SK-N-SH (cell line): ENCODE data around the gene FBXO31. TPM values are rescaled to one million over a fixed set of nuclear protein-coding genes. Genes with fewer than 3 reads are reported as not detected.

Experiments used
- CTCF ChIA-PET: fragments of 300-600, 350-600 bp; formaldehyde crosslinking; extraction: SDS; loops from one replicate; lab custom pipeline; 2021; lab: Yijun Ruan, JAX
- POLR2A ChIA-PET: fragments of 350-600 bp; sonication (Branson Sonifier 250); formaldehyde crosslinking; extraction: SDS; loops from one replicate; lab custom pipeline; 2020; ENCODE audit warnings: antibody characterized with exemption, inconsistent platforms; lab: Yijun Ruan, JAX
- DNase-seq: peaks from one replicate; pipeline ENCODE4 v3.0.0; 2012
- H2AFZ ChIP-seq: fragments of 200-600 bp; sonication (generic); 2 replicates; pipeline ENCODE4 v1.8.1; 2016; ENCODE audit warnings: antibody characterized with exemption, mild to moderate bottlenecking, low read depth
- H3F3A ChIP-seq: fragments of 200-600 bp; sonication (generic); replicated peaks from 2 replicates; pipeline ENCODE3; 2016; ENCODE audit warnings: antibody characterized with exemption, mild to moderate bottlenecking; ENCODE audit not compliant: insufficient read depth
- H3K27ac ChIP-seq, 2 experiments: fragments of 200-500 bp in 1 of 2; fragments of 200-600 bp in 1 of 2; sonication (Bioruptor generic) in 1 of 2; sonication (generic), shearing (Covaris generic) in 1 of 2; 2 replicates each; pipeline versions ENCODE4 v1.5.1 to v1.6.1; 2014 to 2016; ENCODE audit warnings: low read depth in 2 of 2, inconsistent platforms in 1 of 2, low read length in 1 of 2, mild to moderate bottlenecking in 1 of 2, mixed read lengths in 1 of 2
- H3K27me3 ChIP-seq: fragments of 200-600 bp; sonication (generic), shearing (Covaris generic); 2 replicates; pipeline ENCODE4 v1.6.1; 2016; ENCODE audit warnings: mixed run types; ENCODE audit not compliant: insufficient read depth
- H3K36me3 ChIP-seq, 2 experiments: fragments of 200-500 bp in 1 of 2; fragments of 200-600 bp in 1 of 2; sonication (Bioruptor generic) in 1 of 2; sonication (generic) in 1 of 2; replicated peaks in 1 of 2; 2 replicates each; pipeline versions ENCODE3 to v1.5.1; 2014 to 2016; ENCODE audit warnings: low read length in 1 of 2, mild to moderate bottlenecking in 1 of 2; ENCODE audit not compliant: insufficient read depth in 2 of 2, control insufficient read depth in 1 of 2
- H3K4me1 ChIP-seq, 2 experiments: fragments of 200-500 bp in 1 of 2; fragments of 200-600 bp in 1 of 2; sonication (Bioruptor generic) in 1 of 2; sonication (generic), shearing (Covaris generic) in 1 of 2; 2 replicates each; pipeline versions ENCODE4 v1.5.1 to v1.6.1; 2014 to 2016; ENCODE audit warnings: low read depth in 1 of 2, low read length in 1 of 2, mixed run types in 1 of 2; ENCODE audit not compliant: insufficient read depth in 2 of 2, control insufficient read depth in 1 of 2
- H3K4me2 ChIP-seq: fragments of 200-600 bp; sonication (generic), shearing (Covaris generic); 2 replicates; pipeline ENCODE4 v1.6.1; 2017; ENCODE audit warnings: mixed run types
- H3K4me3 ChIP-seq, 2 experiments: fragments of 200-500 bp in 1 of 2; fragments of 200-600 bp in 1 of 2; sonication (Bioruptor generic) in 1 of 2; sonication (generic), shearing (Covaris generic) in 1 of 2; 2 replicates each; pipeline versions ENCODE4 v1.5.1 to v1.8.1; 2014 to 2016; ENCODE audit warnings: low read depth in 2 of 2, inconsistent platforms in 1 of 2, low read length in 1 of 2, mild to moderate bottlenecking in 1 of 2, mixed read lengths in 1 of 2, moderate library complexity in 1 of 2
- H3K79me2 ChIP-seq: fragments of 200-600 bp; sonication (generic); 2 replicates; pipeline ENCODE4 v1.8.1; 2017; ENCODE audit warnings: mild to moderate bottlenecking; ENCODE audit not compliant: insufficient read depth
- H3K9ac ChIP-seq: fragments of 200-600 bp; sonication (generic); 2 replicates; pipeline ENCODE4 v1.6.1; 2017; ENCODE audit warnings: mixed run types
- H3K9me2 ChIP-seq: fragments of 200-600 bp; sonication (generic); 2 replicates; pipeline ENCODE4 v1.6.1; 2017; ENCODE audit warnings: mixed run types
- H3K9me3 ChIP-seq: fragments of 200-600 bp; sonication (generic); 2 replicates; pipeline ENCODE4 v1.6.1; 2017; ENCODE audit warnings: mixed run types, mild to moderate bottlenecking, moderate library complexity
- H4K20me1 ChIP-seq: fragments of 200-600 bp; sonication (generic); 2 replicates; pipeline ENCODE4 v1.6.1; 2017; ENCODE audit warnings: mild to moderate bottlenecking, mixed run types; ENCODE audit not compliant: insufficient read depth
- CHD2 ChIP-seq: fragments of 150-350 bp; IDR thresholded peaks from 2 replicates; pipeline ENCODE4 v1.6.1; 2018; ENCODE audit warnings: low read length; ENCODE audit not compliant: partially characterized antibody
- FOXJ3 ChIP-seq: sonication (generic); formaldehyde crosslinking; IDR thresholded peaks from 2 replicates; pipeline ENCODE4 v1.5.1; 2020; ENCODE audit warnings: mild to moderate bottlenecking, missing genetic modification reagents
- MXI1 ChIP-seq: IDR thresholded peaks from 2 replicates; pipeline ENCODE4 v1.6.1; 2012; ENCODE audit warnings: mild to moderate bottlenecking, low read depth, low read length, improper control_type of control experiment
- RAD21 ChIP-seq: IDR thresholded peaks from 2 replicates; pipeline ENCODE4 v1.6.1; 2012; ENCODE audit warnings: mild to moderate bottlenecking, low read length
- YY1 ChIP-seq: IDR thresholded peaks from 2 replicates; pipeline ENCODE4 v1.4.0; 2012; ENCODE audit warnings: low read depth, mild to moderate bottlenecking
- WGBS: methylation state at CpG from one replicate; pipeline ENCODE4 v1.1.6; 2017; ENCODE audit warnings: low lambda C conversion rate; 5-methylcytosine and 5-hydroxymethylcytosine counted together
- polyA plus RNA-seq, 3 experiments: library from polyadenylated mRNA; depleted of rRNA; stranded (reverse); fragments of >200 nt; gene quantifications; 2 replicates each; pipeline ENCODE4 v1.2.3, GENCODE V29; 2012
- TF ChIP-seq, protein P1 (sequence below): IDR thresholded peaks from 2 replicates; pipeline ENCODE4 v1.4.0; 2012; ENCODE audit warnings: low read depth, borderline replicate concordance
- TF ChIP-seq, protein P2 (sequence below): IDR thresholded peaks from 2 replicates; pipeline ENCODE4 v1.4.0; 2012; ENCODE audit warnings: low read depth, borderline replicate concordance
- TF ChIP-seq, protein P3 (sequence below): fragments of 200-600 bp; sonication (generic); IDR thresholded peaks from 2 replicates; pipeline ENCODE4 v1.6.1; 2017; ENCODE audit warnings: antibody characterized with exemption, mild to moderate bottlenecking, moderate library complexity

The FBXO31 gene
- polyA plus RNA-seq, 1 of the 3 experiments (the other 2 are of a cell fraction) = 14.2 TPM

DNA sequence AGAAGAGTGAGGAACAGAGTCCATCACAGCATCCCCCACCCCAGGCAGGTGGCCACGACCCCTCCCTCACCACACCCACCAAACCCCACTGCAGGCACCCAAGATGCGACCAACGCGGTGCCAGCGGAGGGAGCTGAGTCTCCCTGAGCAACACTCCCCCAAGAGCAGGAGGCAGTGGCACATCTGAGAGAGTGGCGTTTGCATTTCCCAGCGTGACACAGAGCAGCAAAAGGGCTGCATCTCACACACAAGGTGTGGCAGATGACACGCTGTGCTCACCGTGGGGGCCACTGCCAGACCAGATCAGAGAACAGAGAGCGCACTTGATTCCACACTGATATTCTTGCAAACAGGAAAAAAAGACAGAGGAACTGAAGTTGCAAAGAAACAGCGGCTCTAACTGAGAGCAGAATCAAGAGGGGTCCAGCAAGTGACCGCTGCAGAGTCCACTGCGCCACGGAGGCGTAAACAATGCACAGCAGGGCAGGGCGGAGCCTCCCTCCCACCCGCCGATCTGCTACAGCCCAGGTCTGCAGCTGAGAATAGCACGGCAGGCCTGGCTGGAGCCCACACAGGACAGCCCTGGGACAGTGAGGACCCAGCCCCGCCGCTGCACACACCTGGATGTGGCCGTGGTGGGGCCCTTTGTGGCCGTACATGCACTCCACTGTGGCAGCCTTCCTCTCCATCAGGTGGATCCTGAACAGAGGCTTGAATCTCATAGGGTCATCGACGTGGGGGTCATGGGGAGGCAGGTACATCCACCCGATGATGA, 40.4 kb downstream of the FBXO31 start:
- H3K9ac ChIP-seq = no peak overlapping the region
- CTCF ChIA-PET = interaction anchor here (0.7 to 1.0 kb wide), 2 partner anchors 18 to 95 kb away, joined by 3 read pairs; no protein-coding TSS in a partner anchor
- H3K9me3 ChIP-seq = no peaks in the 10 kb centered on the region
- no peaks in the 10 kb centered on the region for H3K4me1 ChIP-seq
- no peak overlapping the region for H2AFZ ChIP-seq
- H3K27ac ChIP-seq = no peak overlapping the region
- H3K4me2 ChIP-seq = no peak overlapping the region
- H4K20me1 ChIP-seq = no peaks in the 10 kb centered on the region
- TF ChIP-seq CHD2 = no peak
- TF ChIP-seq, protein P1, sequence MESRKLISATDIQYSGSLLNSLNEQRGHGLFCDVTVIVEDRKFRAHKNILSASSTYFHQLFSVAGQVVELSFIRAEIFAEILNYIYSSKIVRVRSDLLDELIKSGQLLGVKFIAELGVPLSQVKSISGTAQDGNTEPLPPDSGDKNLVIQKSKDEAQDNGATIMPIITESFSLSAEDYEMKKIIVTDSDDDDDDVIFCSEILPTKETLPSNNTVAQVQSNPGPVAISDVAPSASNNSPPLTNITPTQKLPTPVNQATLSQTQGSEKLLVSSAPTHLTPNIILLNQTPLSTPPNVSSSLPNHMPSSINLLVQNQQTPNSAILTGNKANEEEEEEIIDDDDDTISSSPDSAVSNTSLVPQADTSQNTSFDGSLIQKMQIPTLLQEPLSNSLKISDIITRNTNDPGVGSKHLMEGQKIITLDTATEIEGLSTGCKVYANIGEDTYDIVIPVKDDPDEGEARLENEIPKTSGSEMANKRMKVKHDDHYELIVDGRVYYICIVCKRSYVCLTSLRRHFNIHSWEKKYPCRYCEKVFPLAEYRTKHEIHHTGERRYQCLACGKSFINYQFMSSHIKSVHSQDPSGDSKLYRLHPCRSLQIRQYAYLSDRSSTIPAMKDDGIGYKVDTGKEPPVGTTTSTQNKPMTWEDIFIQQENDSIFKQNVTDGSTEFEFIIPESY = no peak
- TF ChIP-seq YY1 = no peak
- WGBS = 92% methylated on average over 18 of the region's 26 CpGs
- no peak for DNase-seq
- H3K36me3 ChIP-seq = peaks cover 0 to 24% of the 10 kb centered on the region in 2 experiments
- H3F3A ChIP-seq = no peaks in the 10 kb centered on the region
- no peak overlapping the region for H3K4me3 ChIP-seq
- peaks cover 5% of the 10 kb centered on the region; the same call in 1 of the 2 replicates for H3K79me2 ChIP-seq
- no peaks in the 10 kb centered on the region for H3K27me3 ChIP-seq
- no peaks in the 10 kb centered on the region for H3K9me2 ChIP-seq
- POLR2A ChIA-PET = no interaction called here

DNA sequence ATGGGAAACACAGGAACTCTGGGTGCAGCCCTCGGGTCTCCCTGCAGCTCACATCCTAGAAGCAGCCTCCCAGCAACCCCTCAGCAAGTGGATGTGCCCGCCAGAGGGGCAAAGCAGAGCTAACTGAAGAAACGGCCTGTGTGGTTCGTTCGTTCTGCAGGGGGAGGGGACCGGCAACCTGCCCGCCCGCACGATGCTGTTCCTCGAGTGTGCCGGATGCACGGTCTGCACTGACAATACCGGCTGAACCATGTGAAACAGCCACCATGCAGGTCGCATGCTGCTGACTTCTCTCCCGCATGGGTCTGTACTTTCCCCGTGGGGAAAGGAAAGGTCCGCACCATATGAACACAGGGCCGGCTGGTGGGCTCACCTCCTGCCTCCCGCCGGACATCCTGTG, 41.1 kb downstream of the FBXO31 start:
- POLR2A ChIA-PET = no interaction called here
- Histone ChIP-seq H2AFZ (no peak overlapping the region), H3K4me2 (no peak overlapping the region), H3K27ac (no peak overlapping the region), H3K4me3 (no peak overlapping the region), H3K79me2 (peaks cover 5% of the 10 kb centered on the region; the same call in 1 of the 2 replicates), H3K9me3 (no peaks in the 10 kb centered on the region), H3F3A (no peaks in the 10 kb centered on the region), H3K9ac (no peak overlapping the region), H3K36me3 (peaks cover 0 to 24% of the 10 kb centered on the region in 2 experiments), H3K4me1 (peaks cover 0 to under 1% of the 10 kb centered on the region in 2 experiments; a peak in 1 of 4 replicates), H3K9me2 (no peaks in the 10 kb centered on the region), H3K27me3 (no peaks in the 10 kb centered on the region), H4K20me1 (no peaks in the 10 kb centered on the region)
- DNase-seq = no peak
- WGBS = 98% methylated on average over 9 of the region's 20 CpGs
- CTCF ChIA-PET = interaction anchor here (0.7 kb wide), 1 partner anchor 17 kb away, joined by 3 read pairs; no protein-coding TSS in a partner anchor
- TF ChIP-seq CHD2 (no peak), MXI1 (no peak), FOXJ3 (CRISPR knock-in tag) (no peak), RAD21 (no peak), YY1 (no peak)
- TF ChIP-seq, protein P1 = no peak
- TF ChIP-seq, protein P2, sequence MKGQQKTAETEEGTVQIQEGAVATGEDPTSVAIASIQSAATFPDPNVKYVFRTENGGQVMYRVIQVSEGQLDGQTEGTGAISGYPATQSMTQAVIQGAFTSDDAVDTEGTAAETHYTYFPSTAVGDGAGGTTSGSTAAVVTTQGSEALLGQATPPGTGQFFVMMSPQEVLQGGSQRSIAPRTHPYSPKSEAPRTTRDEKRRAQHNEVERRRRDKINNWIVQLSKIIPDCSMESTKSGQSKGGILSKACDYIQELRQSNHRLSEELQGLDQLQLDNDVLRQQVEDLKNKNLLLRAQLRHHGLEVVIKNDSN = no peak
- TF ChIP-seq, protein P3, sequence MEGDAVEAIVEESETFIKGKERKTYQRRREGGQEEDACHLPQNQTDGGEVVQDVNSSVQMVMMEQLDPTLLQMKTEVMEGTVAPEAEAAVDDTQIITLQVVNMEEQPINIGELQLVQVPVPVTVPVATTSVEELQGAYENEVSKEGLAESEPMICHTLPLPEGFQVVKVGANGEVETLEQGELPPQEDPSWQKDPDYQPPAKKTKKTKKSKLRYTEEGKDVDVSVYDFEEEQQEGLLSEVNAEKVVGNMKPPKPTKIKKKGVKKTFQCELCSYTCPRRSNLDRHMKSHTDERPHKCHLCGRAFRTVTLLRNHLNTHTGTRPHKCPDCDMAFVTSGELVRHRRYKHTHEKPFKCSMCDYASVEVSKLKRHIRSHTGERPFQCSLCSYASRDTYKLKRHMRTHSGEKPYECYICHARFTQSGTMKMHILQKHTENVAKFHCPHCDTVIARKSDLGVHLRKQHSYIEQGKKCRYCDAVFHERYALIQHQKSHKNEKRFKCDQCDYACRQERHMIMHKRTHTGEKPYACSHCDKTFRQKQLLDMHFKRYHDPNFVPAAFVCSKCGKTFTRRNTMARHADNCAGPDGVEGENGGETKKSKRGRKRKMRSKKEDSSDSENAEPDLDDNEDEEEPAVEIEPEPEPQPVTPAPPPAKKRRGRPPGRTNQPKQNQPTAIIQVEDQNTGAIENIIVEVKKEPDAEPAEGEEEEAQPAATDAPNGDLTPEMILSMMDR = no peak
